Measurements from ENCODE around the gene NPEPPS.
"Not testable (repeated sequence)": the region's sequence is repeated elsewhere in the genome, so short reads cannot be mapped to it uniquely, and the experiment has no call there.

- TF ChIP-seq CTCF (IDR thresholded peaks at IDR 0.05; ENCODE audit: extremely low read depth in 1 of 2, insufficient read depth in 1 of 2, low read depth in 1 of 2, low read length in 2 of 2); JUN (IDR thresholded peaks at IDR 0.05; ENCODE audit: borderline replicate concordance, insufficient read depth, insufficient read length, low read depth); POLR2AphosphoS5 (IDR thresholded peaks at IDR 0.05; ENCODE audit: insufficient read depth, low read depth, low read length); POLR2A (IDR thresholded peaks at IDR 0.05; ENCODE audit: low read depth, low read length); EZH2 (IDR thresholded peaks at IDR 0.05; ENCODE audit: borderline replicate concordance, low read depth, low read length, severe bottlenecking); GATA2 (IDR thresholded peaks at IDR 0.05; ENCODE audit: insufficient read depth, insufficient read length, low read depth, low read length); MAX (IDR thresholded peaks at IDR 0.05; ENCODE audit: insufficient read depth, insufficient read length): not testable (repeated sequence)
These were observed 25.2 kb downstream of the NPEPPS start for GRCh38 chr17:47556108-47556507.

Measured in endothelial cell of umbilical vein (primary cell).